Liver (tissue), 9 donors: Measurements from ENCODE around the gene C17orf78. TPM values are rescaled to one million over a fixed set of nuclear protein-coding genes. Genes with fewer than 3 reads are reported as not detected.

Source experiments
- DNase-seq: peaks from one replicate; pipeline ENCODE4 v3.0.0-alpha.2; 2017; ENCODE audit warnings: low spot score
- H3K27ac ChIP-seq, 2 donors: one replicate each; pipeline ENCODE4 v1.7.0; 2013; ENCODE audit warnings: inconsistent platforms in 2 of 2, low read length in 2 of 2, control low read depth in 1 of 2, low read depth in 1 of 2, mild to moderate bottlenecking in 1 of 2
- H3K27me3 ChIP-seq, 4 donors: one replicate each; pipeline versions ENCODE4 v1.6.1 to v1.7.0; 2013; ENCODE audit warnings: low read length in 3 of 4, inconsistent platforms in 1 of 4, mild to moderate bottlenecking in 1 of 4, moderate library complexity in 1 of 4; ENCODE audit not compliant: control insufficient read depth in 4 of 4, insufficient read depth in 4 of 4
- H3K36me3 ChIP-seq, 4 donors: one replicate each; pipeline versions ENCODE4 v1.6.1 to v1.7.0; 2013; ENCODE audit warnings: low read length in 3 of 4, mild to moderate bottlenecking in 3 of 4, low read depth in 1 of 4, moderate library complexity in 1 of 4; ENCODE audit not compliant: control insufficient read depth in 4 of 4, insufficient read depth in 3 of 4
- H3K4me1 ChIP-seq, 4 donors: one replicate each; pipeline versions ENCODE4 v1.6.1 to v1.7.0; 2013; ENCODE audit warnings: low read length in 3 of 4, mild to moderate bottlenecking in 3 of 4, moderate library complexity in 1 of 4; ENCODE audit not compliant: control insufficient read depth in 4 of 4, insufficient read depth in 4 of 4
- H3K4me3 ChIP-seq, 3 donors: one replicate each; pipeline versions ENCODE4 v1.6.1 to v1.7.0; 2013; ENCODE audit warnings: low read length in 3 of 3, control low read depth in 1 of 3, low read depth in 1 of 3, mild to moderate bottlenecking in 1 of 3
- H3K9ac ChIP-seq, 2 donors: one replicate each; pipeline ENCODE4 v1.7.0; 2013; ENCODE audit warnings: low read length in 2 of 2, mild to moderate bottlenecking in 2 of 2, moderate library complexity in 2 of 2, control low read depth in 1 of 2, low read depth in 1 of 2
- H3K9me3 ChIP-seq, 4 donors: one replicate each; pipeline versions ENCODE4 v1.6.1 to v1.7.0; 2013; ENCODE audit warnings: low read length in 3 of 4; ENCODE audit not compliant: control insufficient read depth in 4 of 4
- ATF3 ChIP-seq: IDR thresholded peaks from 2 replicates; pipeline ENCODE4 v1.6.1; 2016; ENCODE audit warnings: antibody characterized with exemption
- CTCF ChIP-seq: fragments of 150-350 bp; IDR thresholded peaks from 2 replicates; pipeline ENCODE4 v1.5.1; 2017; ENCODE audit warnings: improper control_type of control experiment, low read depth, low read length; ENCODE audit not compliant: missing input control
- EGR1 ChIP-seq, 2 donors: IDR thresholded peaks; 2 replicates each; pipeline ENCODE4 v1.6.1; 2016 to 2018; ENCODE audit warnings: antibody characterized with exemption in 2 of 2, low read depth in 2 of 2
- FOXA1 ChIP-seq: IDR thresholded peaks from 2 replicates; pipeline ENCODE4 v1.6.1; 2016; ENCODE audit warnings: antibody characterized with exemption
- FOXA2 ChIP-seq: IDR thresholded peaks from 2 replicates; pipeline ENCODE4 v1.6.1; 2016; ENCODE audit warnings: antibody characterized with exemption
- GABPA ChIP-seq, 2 donors: IDR thresholded peaks in 1 of 2; conservative IDR thresholded peaks in 1 of 2; 2 replicates each; pipeline ENCODE4 v1.6.1; 2016; ENCODE audit warnings: antibody characterized with exemption in 2 of 2, mild to moderate bottlenecking in 1 of 2, moderate library complexity in 1 of 2
- HNF4A ChIP-seq, 2 donors: conservative IDR thresholded peaks; 2 replicates each; pipeline ENCODE4 v1.6.1; 2016; ENCODE audit warnings: antibody characterized with exemption in 2 of 2, mild to moderate bottlenecking in 2 of 2
- HNF4G ChIP-seq: IDR thresholded peaks from 2 replicates; pipeline ENCODE4 v1.6.1; 2016; ENCODE audit warnings: antibody characterized with exemption
- JUND ChIP-seq, 2 donors: IDR thresholded peaks; 2 replicates each; pipeline ENCODE4 v1.6.1; 2016; ENCODE audit warnings: antibody characterized with exemption in 2 of 2
- MAX ChIP-seq: IDR thresholded peaks from 2 replicates; pipeline ENCODE4 v1.6.1; 2016; ENCODE audit warnings: antibody characterized with exemption
- NR2F2 ChIP-seq: IDR thresholded peaks from 2 replicates; pipeline ENCODE4 v1.6.1; 2016; ENCODE audit warnings: antibody characterized with exemption
- RAD21 ChIP-seq, 2 donors: IDR thresholded peaks; 2 replicates each; pipeline ENCODE4 v1.6.1; 2016; ENCODE audit warnings: antibody characterized with exemption in 2 of 2, mild to moderate bottlenecking in 2 of 2
- REST ChIP-seq: IDR thresholded peaks from 2 replicates; pipeline ENCODE4 v1.6.1; 2016; ENCODE audit warnings: antibody characterized with exemption, mild to moderate bottlenecking
- RXRA ChIP-seq, 2 donors: IDR thresholded peaks; 2 replicates each; pipeline ENCODE4 v1.6.1; 2017 to 2018; ENCODE audit warnings: antibody characterized with exemption in 2 of 2, mild to moderate bottlenecking in 1 of 2
- SP1 ChIP-seq: IDR thresholded peaks from 2 replicates; pipeline ENCODE4 v1.6.1; 2018; ENCODE audit warnings: antibody characterized with exemption, mild to moderate bottlenecking
- TAF1 ChIP-seq: conservative IDR thresholded peaks from 2 replicates; pipeline ENCODE4 v1.6.1; 2016; ENCODE audit warnings: antibody characterized with exemption, mild to moderate bottlenecking
- YY1 ChIP-seq: IDR thresholded peaks from 2 replicates; pipeline ENCODE4 v1.6.1; 2016; ENCODE audit warnings: antibody characterized with exemption, mild to moderate bottlenecking
- ZBTB33 ChIP-seq: IDR thresholded peaks from 2 replicates; pipeline ENCODE4 v1.6.1; 2016; ENCODE audit warnings: antibody characterized with exemption
- WGBS: extraction: QIAGEN DNeasy Blood & Tissue Kit; methylation state at CpG from one replicate; pipeline ENCODE4 v1.1.7; 2013; 5-methylcytosine and 5-hydroxymethylcytosine counted together
- polyA plus RNA-seq, 2 donors: library from polyadenylated mRNA; stranded (reverse) in 1 of 2; unstranded in 1 of 2; fragments of 200-250 nt in 1 of 2; fragments of >200 nt in 1 of 2; fragmentation: Nextera tagmentation in 1 of 2; extraction: Ambion mirVana in 1 of 2; gene quantifications; one replicate each; pipeline versions ENCODE4 v1.2.1 to v1.2.3, GENCODE V29; 2013 to 2015
- total RNA-seq, 2 donors: library from RNA; depleted of rRNA; stranded (reverse); fragments of >200 nt; gene quantifications; one replicate each; pipeline ENCODE4 v1.2.3, GENCODE V29; 2014
- donor health status: healthy.
- donor health status: healthy.
- donor health status: healthy.
- donor health status: healthy.
- donor health status: healthy.

C17orf78 gene
- total and polyA plus RNA-seq, 4 donors = not detected

GRCh38 chr17:37432671-37433070 lies 56.9 kb downstream of the C17orf78 start (continued):
- no peak for TF ChIP-seq ZBTB33
- no peak for TF ChIP-seq JUND (IDR thresholded peaks at IDR 0.05)
- no peak for TF ChIP-seq TAF1
- TF ChIP-seq SP1 = no peak

GRCh38 chr17:37438141-37438540 lies 62.4 kb downstream of the C17orf78 start:
- no peak overlapping the region for H3K9ac ChIP-seq
- H3K27ac ChIP-seq = no peak overlapping the region
- H3K4me3 ChIP-seq = no peak overlapping the region
- TF ChIP-seq JUND (IDR thresholded peaks at IDR 0.05) = no peak
- peak in 1 of 2 donors; percentile 5 for TF ChIP-seq RAD21 (IDR thresholded peaks at IDR 0.05)
- TF ChIP-seq MAX = no peak
- TF ChIP-seq ATF3 = no peak
- TF ChIP-seq FOXA1 = no peak
- no peak for TF ChIP-seq SP1
- no peak for TF ChIP-seq HNF4A (conservative IDR thresholded peaks at IDR 0.05)
- no peaks in the 10 kb centered on the region for H3K4me1 ChIP-seq
- H3K27me3 ChIP-seq = no peaks in the 10 kb centered on the region
- H3K36me3 ChIP-seq = peaks cover 10 to 37% (median 28%) of the 10 kb centered on the region in 4 donors
- DNase-seq = no peak
- no peaks in the 10 kb centered on the region for H3K9me3 ChIP-seq
- WGBS = 83% methylated on average over 4 of the region's 4 CpGs

- no peaks in the 10 kb centered on the region for H3K27me3 ChIP-seq
- no peak overlapping the region for H3K4me3 ChIP-seq
- H3K36me3 ChIP-seq = peaks cover 10 to 49% (median 37%) of the 10 kb centered on the region in 4 donors
- no peak for TF ChIP-seq ZBTB33
- no peak for TF ChIP-seq FOXA1
- TF ChIP-seq RAD21 (IDR thresholded peaks at IDR 0.05) = no peak
- no peak for TF ChIP-seq CTCF
- TF ChIP-seq MAX = no peak
- no peak for TF ChIP-seq TAF1
- TF ChIP-seq NR2F2 = no peak
- no peak for TF ChIP-seq SP1
- no peak for TF ChIP-seq HNF4A (conservative IDR thresholded peaks at IDR 0.05)
- no peak for TF ChIP-seq RXRA (IDR thresholded peaks at IDR 0.05)
- TF ChIP-seq REST = no peak
- no peak for TF ChIP-seq YY1
- TF ChIP-seq JUND (IDR thresholded peaks at IDR 0.05) = no peak
- no peak for TF ChIP-seq HNF4G
- no peak for TF ChIP-seq ATF3
- TF ChIP-seq EGR1 (IDR thresholded peaks at IDR 0.05; ENCODE audit: low read depth in 2 of 2) = no peak
- TF ChIP-seq FOXA2 = no peak
- TF ChIP-seq GABPA (IDR thresholded peaks at IDR 0.05 in 1 of 2, conservative IDR thresholded peaks at IDR 0.05 in 1 of 2) = no peak
- DNase-seq = no peak
- no peaks in the 10 kb centered on the region for H3K9me3 ChIP-seq
- H3K4me1 ChIP-seq = no peaks in the 10 kb centered on the region
- no peak overlapping the region for H3K27ac ChIP-seq
- WGBS = 94% methylated on average over 2 of the region's 2 CpGs
- no peak overlapping the region for H3K9ac ChIP-seq
Measured at GRCh38 chr17:37440424-37440823, 64.6 kb downstream of the C17orf78 start.
